HepG2 (cell line): ENCODE data around the gene POC1A. TPM values are rescaled to one million over a fixed set of nuclear protein-coding genes. Genes with fewer than 3 reads are reported as not detected.

Source experiments
- ATAC-seq: fragments of 200-7000 bp; cut with Tn5 transposase; 3 replicates; pipeline ENCODE4 v1.9.1; 2020; ENCODE audit warnings: mild to moderate bottlenecking, moderate library complexity
- BruUV-seq: library from RNA; stranded (reverse); fragments of 400-500 nt; replicated peaks from 2 replicates; lab custom pipeline; 2021; lab: Mats Ljungman, UMichigan
- CTCF ChIA-PET: fragments of 300-600 bp; formaldehyde crosslinking; extraction: SDS; loops from one replicate; lab custom pipeline; 2021; ENCODE audit warnings: low total read pairs, inconsistent platforms, low intra/inter-chr PET ratio; lab: Yijun Ruan, JAX
- POLR2A ChIA-PET: fragments of 350-600 bp; sonication (Branson Sonifier 250); formaldehyde crosslinking; loops from one replicate; lab custom pipeline; 2020; ENCODE audit warnings: antibody characterized with exemption, inconsistent platforms; lab: Yijun Ruan, JAX
- DNase-seq: peaks from one replicate; pipeline ENCODE4 v3.0.0-alpha.2; 2015; ENCODE audit warnings: low spot score
- FAIRE-seq: peaks from 3 replicates; lab custom pipeline; 2011; peaks lifted over from hg19 to GRCh38; lab: Jason Lieb, UNC
- H2AFZ ChIP-seq: one replicate; pipeline ENCODE4 v1.6.1; 2011; ENCODE audit warnings: low read length, inconsistent platforms
- H3K27ac ChIP-seq: fragments of 300-600 bp; 3 replicates; pipeline ENCODE4 v1.8.0; 2011; ENCODE audit warnings: mixed run types, mild to moderate bottlenecking, mixed read lengths, low read length, inconsistent platforms; ENCODE audit not compliant: insufficient read depth; ENCODE audit errors: extremely low read length
- H3K27me3 ChIP-seq, 2 experiments: fragments of 200-600 bp in 1 of 2; 2 replicates in 1 of 2; 3 replicates in 1 of 2; pipeline versions ENCODE4 v1.6.0 to v1.8.0; 2011; ENCODE audit warnings: low read length in 2 of 2, mild to moderate bottlenecking in 2 of 2, moderate library complexity in 2 of 2, inconsistent platforms in 1 of 2; ENCODE audit not compliant: insufficient read depth in 2 of 2, control insufficient read depth in 1 of 2
- H3K36me3 ChIP-seq, 2 experiments: fragments of 200-600 bp in 1 of 2; replicated peaks in 1 of 2; 2 replicates in 1 of 2; 3 replicates in 1 of 2; pipeline versions ENCODE4 v1.5.1 to v1.8.0; 2011; ENCODE audit warnings: low read length in 2 of 2, inconsistent platforms in 1 of 2; ENCODE audit not compliant: insufficient read depth in 2 of 2, control insufficient read depth in 1 of 2
- H3K4me1 ChIP-seq: 2 replicates; pipeline ENCODE4 v1.5.1; 2012; ENCODE audit warnings: low read length, inconsistent platforms; ENCODE audit not compliant: insufficient read depth
- H3K4me2 ChIP-seq: 2 replicates; pipeline ENCODE4 v1.6.0; 2011; ENCODE audit warnings: low read depth, low read length, inconsistent platforms
- H3K4me3 ChIP-seq, 3 experiments: fragments of 200-600 bp in 1 of 3; sonication (generic), shearing (Covaris generic) in 1 of 3; replicated peaks in 1 of 3; 2 replicates each; pipeline ENCODE4 v1.5.1; 2011 to 2016; ENCODE audit warnings: low read length in 3 of 3, inconsistent platforms in 2 of 3, low read depth in 2 of 3, mild to moderate bottlenecking in 2 of 3, control low read depth in 1 of 3, mixed read lengths in 1 of 3; ENCODE audit not compliant: insufficient read depth in 1 of 3
- H3K79me2 ChIP-seq: one replicate; pipeline ENCODE4 v1.6.1; 2011; ENCODE audit warnings: low read length, inconsistent platforms; ENCODE audit not compliant: insufficient read depth
- H3K9ac ChIP-seq: 2 replicates; pipeline ENCODE4 v1.6.0; 2011; ENCODE audit warnings: mild to moderate bottlenecking, low read depth, low read length, inconsistent platforms; ENCODE audit not compliant: insufficient read depth
- H3K9me3 ChIP-seq: 2 replicates; pipeline ENCODE4 v1.5.1; 2012; ENCODE audit warnings: mild to moderate bottlenecking, low read length
- H4K20me1 ChIP-seq: 2 replicates; pipeline ENCODE4 v1.6.0; 2011; ENCODE audit warnings: inconsistent platforms, mild to moderate bottlenecking, low read length, moderate library complexity; ENCODE audit not compliant: insufficient read depth
- ARID2 ChIP-seq: sonication (generic); formaldehyde crosslinking; IDR thresholded peaks from 2 replicates; pipeline ENCODE4 v1.8.1; 2022; ENCODE audit warnings: mild to moderate bottlenecking, missing genetic modification reagents, borderline replicate concordance
- FOXK1 ChIP-seq: sonication (generic); formaldehyde crosslinking; IDR thresholded peaks from 2 replicates; pipeline ENCODE4 v1.4.0; 2020; ENCODE audit warnings: low read depth, missing genetic modification reagents, borderline replicate concordance
- PHB2 ChIP-seq: fragments of 450-650 bp; IDR thresholded peaks from 2 replicates; pipeline ENCODE4 v1.6.1; 2018; ENCODE audit not compliant: partially characterized antibody
- PLRG1 ChIP-seq: fragments of 450-650 bp; conservative IDR thresholded peaks from 2 replicates; pipeline ENCODE4 v1.6.1; 2016
- POGZ ChIP-seq: sonication (generic); formaldehyde crosslinking; IDR thresholded peaks from 2 replicates; pipeline ENCODE4 v1.4.0; 2020; ENCODE audit warnings: mild to moderate bottlenecking, missing genetic modification reagents
- ZNF816 ChIP-seq: sonication (generic); formaldehyde crosslinking; IDR thresholded peaks from 2 replicates; pipeline ENCODE4 v1.8.0; 2022; ENCODE audit warnings: missing genetic modification reagents, mild to moderate bottlenecking, borderline replicate concordance
- WGBS: methylation state at CpG from one replicate; pipeline ENCODE4 v1.1.6; 2017; ENCODE audit warnings: low lambda C conversion rate; 5-methylcytosine and 5-hydroxymethylcytosine counted together
- in situ Hi-C: cut with HindIII; loops from 2 replicates; pipeline ENCODE4 v1.10.0; 2017; ENCODE audit warnings: low pct_unique_long_range_greater_than_20kb; ENCODE audit not compliant: extremely low pct_ligation_motif_present
- intact Hi-C: fragments of 100-400 bp; cut with micrococcal nuclease; formaldehyde crosslinking; loops from one replicate; pipeline ENCODE4 v1.10.0; 2022; ENCODE audit not compliant: unreplicated experiment
- polyA plus RNA-seq, 8 experiments: library from polyadenylated mRNA; depleted of rRNA in 3 of 8; stranded (reverse) in 7 of 8; unstranded in 1 of 8; fragments of >200 nt; fragmentation: Illumina TruSeq in 4 of 8; extraction: Trizol in 4 of 8; gene quantifications; 2 replicates each; pipeline versions ENCODE4 v1.2.1 to v1.2.3, GENCODE V29; 2011 to 2016; ENCODE audit warnings: low read depth in 4 of 8, missing spikeins in 1 of 8, mixed read lengths in 1 of 8; ENCODE audit not compliant: insufficient read depth in 1 of 8
- total RNA-seq, 5 experiments: library from RNA; depleted of rRNA; stranded (reverse); fragments of >200 nt; fragmentation: Illumina TruSeq; extraction: Trizol; gene quantifications; 2 replicates each; pipeline ENCODE4 v1.2.3, GENCODE V29; 2016; ENCODE audit warnings: low read depth in 1 of 5
- TF ChIP-seq, protein P1 (sequence below): IDR thresholded peaks from 2 replicates; pipeline ENCODE4 v1.4.0; 2020; ENCODE audit warnings: mild to moderate bottlenecking, missing genetic modification reagents
- TF ChIP-seq, protein P2 (sequence below): sonication (generic); formaldehyde crosslinking; IDR thresholded peaks from 2 replicates; pipeline ENCODE4 v1.5.0; 2020; ENCODE audit warnings: mild to moderate bottlenecking, missing genetic modification reagents, borderline replicate concordance
- TF ChIP-seq, protein P3 (sequence below): sonication (generic); formaldehyde crosslinking; IDR thresholded peaks from 2 replicates; pipeline ENCODE4 v1.5.0; 2020; ENCODE audit warnings: mild to moderate bottlenecking, missing genetic modification reagents

POC1A gene
- total and polyA plus RNA-seq, 2 of the 13 experiments (the other 11 are each of a cell fraction or from before 2014, with no cell fraction given) = 14.6 to 20.0 TPM

DNA sequence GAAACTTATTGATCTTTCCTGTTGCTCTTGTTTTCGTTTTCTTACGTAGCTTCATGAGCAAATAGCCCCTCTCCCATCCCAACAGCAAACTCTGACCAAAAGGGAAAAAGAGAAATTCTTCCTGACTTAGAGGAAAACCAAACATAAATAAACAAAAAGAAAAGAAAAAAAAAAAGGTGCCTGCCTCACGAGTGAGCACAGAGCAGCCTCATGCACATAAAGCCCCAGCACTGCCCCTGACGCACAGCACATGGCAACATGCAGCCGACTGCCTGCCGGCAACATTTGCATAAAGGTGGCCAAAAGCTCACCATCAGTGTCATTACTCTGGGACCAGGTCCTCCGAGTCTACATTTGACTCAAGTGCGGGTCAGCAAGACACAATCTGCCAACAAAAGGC, 6.4 kb downstream of the POC1A start:
- Histone ChIP-seq H3K9ac (no peak overlapping the region), H3K4me1 (peaks cover 10% of the 10 kb centered on the region), H3K9me3 (no peaks in the 10 kb centered on the region), H3K27me3 (no peaks in the 10 kb centered on the region; a peak in 1 of 5 replicates), H3K79me2 (no peaks in the 10 kb centered on the region), H3K36me3 (peaks cover 18 to 55% of the 10 kb centered on the region in 2 experiments), H3K4me2 (no peak overlapping the region), H4K20me1 (no peaks in the 10 kb centered on the region), H3K27ac (no peak overlapping the region), H2AFZ (no peak overlapping the region), H3K4me3 (no peak overlapping the region)
- CTCF ChIA-PET = no interaction called here
- no TSS peak for BruUV-seq
- intact Hi-C loops = no loop called here
- DNase-seq (no peak), ATAC-seq (no peak), FAIRE-seq (no peak)
- in situ Hi-C loops = no loop called here
- 92% methylated on average over 6 of the region's 8 CpGs for WGBS
- POLR2A ChIA-PET = no interaction called here
- TF ChIP-seq FOXK1 (CRISPR knock-in tag) (no peak), PLRG1 (no peak), POGZ (no peak), ARID2 (CRISPR knock-in tag) (no peak), PHB2 (no peak), ZNF816 (CRISPR knock-in tag) (no peak)
- TF ChIP-seq, protein P1, sequence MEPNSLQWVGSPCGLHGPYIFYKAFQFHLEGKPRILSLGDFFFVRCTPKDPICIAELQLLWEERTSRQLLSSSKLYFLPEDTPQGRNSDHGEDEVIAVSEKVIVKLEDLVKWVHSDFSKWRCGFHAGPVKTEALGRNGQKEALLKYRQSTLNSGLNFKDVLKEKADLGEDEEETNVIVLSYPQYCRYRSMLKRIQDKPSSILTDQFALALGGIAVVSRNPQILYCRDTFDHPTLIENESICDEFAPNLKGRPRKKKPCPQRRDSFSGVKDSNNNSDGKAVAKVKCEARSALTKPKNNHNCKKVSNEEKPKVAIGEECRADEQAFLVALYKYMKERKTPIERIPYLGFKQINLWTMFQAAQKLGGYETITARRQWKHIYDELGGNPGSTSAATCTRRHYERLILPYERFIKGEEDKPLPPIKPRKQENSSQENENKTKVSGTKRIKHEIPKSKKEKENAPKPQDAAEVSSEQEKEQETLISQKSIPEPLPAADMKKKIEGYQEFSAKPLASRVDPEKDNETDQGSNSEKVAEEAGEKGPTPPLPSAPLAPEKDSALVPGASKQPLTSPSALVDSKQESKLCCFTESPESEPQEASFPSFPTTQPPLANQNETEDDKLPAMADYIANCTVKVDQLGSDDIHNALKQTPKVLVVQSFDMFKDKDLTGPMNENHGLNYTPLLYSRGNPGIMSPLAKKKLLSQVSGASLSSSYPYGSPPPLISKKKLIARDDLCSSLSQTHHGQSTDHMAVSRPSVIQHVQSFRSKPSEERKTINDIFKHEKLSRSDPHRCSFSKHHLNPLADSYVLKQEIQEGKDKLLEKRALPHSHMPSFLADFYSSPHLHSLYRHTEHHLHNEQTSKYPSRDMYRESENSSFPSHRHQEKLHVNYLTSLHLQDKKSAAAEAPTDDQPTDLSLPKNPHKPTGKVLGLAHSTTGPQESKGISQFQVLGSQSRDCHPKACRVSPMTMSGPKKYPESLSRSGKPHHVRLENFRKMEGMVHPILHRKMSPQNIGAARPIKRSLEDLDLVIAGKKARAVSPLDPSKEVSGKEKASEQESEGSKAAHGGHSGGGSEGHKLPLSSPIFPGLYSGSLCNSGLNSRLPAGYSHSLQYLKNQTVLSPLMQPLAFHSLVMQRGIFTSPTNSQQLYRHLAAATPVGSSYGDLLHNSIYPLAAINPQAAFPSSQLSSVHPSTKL = no peak
- TF ChIP-seq, protein P2, sequence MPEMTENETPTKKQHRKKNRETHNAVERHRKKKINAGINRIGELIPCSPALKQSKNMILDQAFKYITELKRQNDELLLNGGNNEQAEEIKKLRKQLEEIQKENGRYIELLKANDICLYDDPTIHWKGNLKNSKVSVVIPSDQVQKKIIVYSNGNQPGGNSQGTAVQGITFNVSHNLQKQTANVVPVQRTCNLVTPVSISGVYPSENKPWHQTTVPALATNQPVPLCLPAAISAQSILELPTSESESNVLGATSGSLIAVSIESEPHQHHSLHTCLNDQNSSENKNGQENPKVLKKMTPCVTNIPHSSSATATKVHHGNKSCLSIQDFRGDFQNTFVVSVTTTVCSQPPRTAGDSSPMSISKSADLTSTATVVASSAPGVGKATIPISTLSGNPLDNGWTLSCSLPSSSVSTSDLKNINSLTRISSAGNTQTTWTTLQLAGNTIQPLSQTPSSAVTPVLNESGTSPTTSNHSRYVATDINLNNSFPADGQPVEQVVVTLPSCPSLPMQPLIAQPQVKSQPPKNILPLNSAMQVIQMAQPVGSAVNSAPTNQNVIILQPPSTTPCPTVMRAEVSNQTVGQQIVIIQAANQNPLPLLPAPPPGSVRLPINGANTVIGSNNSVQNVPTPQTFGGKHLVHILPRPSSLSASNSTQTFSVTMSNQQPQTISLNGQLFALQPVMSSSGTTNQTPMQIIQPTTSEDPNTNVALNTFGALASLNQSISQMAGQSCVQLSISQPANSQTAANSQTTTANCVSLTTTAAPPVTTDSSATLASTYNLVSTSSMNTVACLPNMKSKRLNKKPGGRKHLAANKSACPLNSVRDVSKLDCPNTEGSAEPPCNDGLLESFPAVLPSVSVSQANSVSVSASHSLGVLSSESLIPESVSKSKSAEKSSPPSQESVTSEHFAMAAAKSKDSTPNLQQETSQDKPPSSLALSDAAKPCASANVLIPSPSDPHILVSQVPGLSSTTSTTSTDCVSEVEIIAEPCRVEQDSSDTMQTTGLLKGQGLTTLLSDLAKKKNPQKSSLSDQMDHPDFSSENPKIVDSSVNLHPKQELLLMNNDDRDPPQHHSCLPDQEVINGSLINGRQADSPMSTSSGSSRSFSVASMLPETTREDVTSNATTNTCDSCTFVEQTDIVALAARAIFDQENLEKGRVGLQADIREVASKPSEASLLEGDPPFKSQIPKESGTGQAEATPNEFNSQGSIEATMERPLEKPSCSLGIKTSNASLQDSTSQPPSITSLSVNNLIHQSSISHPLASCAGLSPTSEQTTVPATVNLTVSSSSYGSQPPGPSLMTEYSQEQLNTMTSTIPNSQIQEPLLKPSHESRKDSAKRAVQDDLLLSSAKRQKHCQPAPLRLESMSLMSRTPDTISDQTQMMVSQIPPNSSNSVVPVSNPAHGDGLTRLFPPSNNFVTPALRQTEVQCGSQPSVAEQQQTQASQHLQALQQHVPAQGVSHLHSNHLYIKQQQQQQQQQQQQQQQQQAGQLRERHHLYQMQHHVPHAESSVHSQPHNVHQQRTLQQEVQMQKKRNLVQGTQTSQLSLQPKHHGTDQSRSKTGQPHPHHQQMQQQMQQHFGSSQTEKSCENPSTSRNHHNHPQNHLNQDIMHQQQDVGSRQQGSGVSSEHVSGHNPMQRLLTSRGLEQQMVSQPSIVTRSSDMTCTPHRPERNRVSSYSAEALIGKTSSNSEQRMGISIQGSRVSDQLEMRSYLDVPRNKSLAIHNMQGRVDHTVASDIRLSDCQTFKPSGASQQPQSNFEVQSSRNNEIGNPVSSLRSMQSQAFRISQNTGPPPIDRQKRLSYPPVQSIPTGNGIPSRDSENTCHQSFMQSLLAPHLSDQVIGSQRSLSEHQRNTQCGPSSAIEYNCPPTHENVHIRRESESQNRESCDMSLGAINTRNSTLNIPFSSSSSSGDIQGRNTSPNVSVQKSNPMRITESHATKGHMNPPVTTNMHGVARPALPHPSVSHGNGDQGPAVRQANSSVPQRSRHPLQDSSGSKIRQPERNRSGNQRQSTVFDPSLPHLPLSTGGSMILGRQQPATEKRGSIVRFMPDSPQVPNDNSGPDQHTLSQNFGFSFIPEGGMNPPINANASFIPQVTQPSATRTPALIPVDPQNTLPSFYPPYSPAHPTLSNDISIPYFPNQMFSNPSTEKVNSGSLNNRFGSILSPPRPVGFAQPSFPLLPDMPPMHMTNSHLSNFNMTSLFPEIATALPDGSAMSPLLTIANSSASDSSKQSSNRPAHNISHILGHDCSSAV (CRISPR knock-in tag) = no peak
- TF ChIP-seq, protein P3, sequence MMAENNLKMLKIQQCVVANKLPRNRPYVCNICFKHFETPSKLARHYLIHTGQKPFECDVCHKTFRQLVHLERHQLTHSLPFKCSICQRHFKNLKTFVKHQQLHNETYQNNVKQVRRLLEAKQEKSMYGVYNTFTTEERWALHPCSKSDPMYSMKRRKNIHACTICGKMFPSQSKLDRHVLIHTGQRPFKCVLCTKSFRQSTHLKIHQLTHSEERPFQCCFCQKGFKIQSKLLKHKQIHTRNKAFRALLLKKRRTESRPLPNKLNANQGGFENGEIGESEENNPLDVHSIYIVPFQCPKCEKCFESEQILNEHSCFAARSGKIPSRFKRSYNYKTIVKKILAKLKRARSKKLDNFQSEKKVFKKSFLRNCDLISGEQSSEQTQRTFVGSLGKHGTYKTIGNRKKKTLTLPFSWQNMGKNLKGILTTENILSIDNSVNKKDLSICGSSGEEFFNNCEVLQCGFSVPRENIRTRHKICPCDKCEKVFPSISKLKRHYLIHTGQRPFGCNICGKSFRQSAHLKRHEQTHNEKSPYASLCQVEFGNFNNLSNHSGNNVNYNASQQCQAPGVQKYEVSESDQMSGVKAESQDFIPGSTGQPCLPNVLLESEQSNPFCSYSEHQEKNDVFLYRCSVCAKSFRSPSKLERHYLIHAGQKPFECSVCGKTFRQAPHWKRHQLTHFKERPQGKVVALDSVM (CRISPR knock-in tag) = no peak
